NCI-H446 (cell line): Measurements from ENCODE around the gene SMAD7.
A peak's percentile ranks its signal among the peaks of the same experiment; 100 is the strongest.

ENCODE experiments used
- DNase-seq, 2 experiments: peaks; one replicate each; lab custom pipeline; 2025; lab: John Stamatoyannopoulos, UW

Gene SMAD7

GRCh38 chr18:48950536-48951447 is at the start of gene SMAD7:
TSS of gene SMAD7 (minus strand) at chr18:48950965. CDS start at chr18:48950424, 541 bp downstream.
- no peak for DNase-seq

GRCh38 chr18:48999569-48999968 is 48.8 kb upstream of the SMAD7 start:
- no peak for DNase-seq

GRCh38 chr18:48997985-48998831 is 47.4 kb upstream of the SMAD7 start:
- DNase-seq, result peak in 1 of 2 experiments; percentile 84

- peak in 1 of 2 experiments; percentile 17 for DNase-seq
These were observed 46.9 kb upstream of the SMAD7 start for GRCh38 chr18:48997681-48997984.

GRCh38 chr18:48996901-48997463 is 46.2 kb upstream of the SMAD7 start:
- DNase-seq, result no peak

- DNase-seq, result no peak
These were observed 45.3 kb upstream of the SMAD7 start for GRCh38 chr18:48996041-48996440.

- no peak for DNase-seq
These were observed 44.4 kb upstream of the SMAD7 start for GRCh38 chr18:48994926-48995835.

GRCh38 chr18:48994044-48994651 is 43.4 kb upstream of the SMAD7 start:
- peak; percentile 33 to 37 for DNase-seq

- DNase-seq, result peak; percentile 33 to 37
These were observed 42.8 kb upstream of the SMAD7 start for GRCh38 chr18:48993586-48993985.

- DNase-seq, result no peak
These were observed 42.2 kb upstream of the SMAD7 start for GRCh38 chr18:48992791-48993555.

GRCh38 chr18:48992133-48992532 is 41.4 kb upstream of the SMAD7 start:
- DNase-seq, result no peak

- no peak for DNase-seq
These were observed 40.9 kb upstream of the SMAD7 start for GRCh38 chr18:48991676-48992075.

GRCh38 chr18:48991319-48991660 is 40.5 kb upstream of the SMAD7 start:
- no peak for DNase-seq

- DNase-seq, result no peak
These were observed 39.9 kb upstream of the SMAD7 start for GRCh38 chr18:48990481-48991318.

- DNase-seq, result no peak
These were observed 38.8 kb upstream of the SMAD7 start for GRCh38 chr18:48989304-48990303.

- DNase-seq, result no peak
These were observed 37.9 kb upstream of the SMAD7 start for GRCh38 chr18:48988508-48989303.

- DNase-seq, result no peak
These were observed 37.1 kb upstream of the SMAD7 start for GRCh38 chr18:48987821-48988220.
